OCI-LY7 (cell line): Measurements from ENCODE around the gene ZNF396. TPM values are rescaled to one million over a fixed set of nuclear protein-coding genes. Genes with fewer than 3 reads are reported as not detected.

Experiments used
- BruUV-seq: library from RNA; stranded (reverse); fragments of 400-500 nt; replicated peaks from 2 replicates; lab custom pipeline; 2021; lab: Mats Ljungman, UMichigan
- CTCF ChIA-PET: fragments of 300-600 bp; sonication (Branson Sonifier 250); formaldehyde crosslinking; loops from one replicate; lab custom pipeline; 2022; ENCODE audit warnings: antibody characterized with exemption; ENCODE audit not compliant: unreplicated experiment; lab: Charles Lee
- POLR2A ChIA-PET: fragments of 300-600 bp; sonication (Branson Sonifier 250); formaldehyde crosslinking; loops from one replicate; lab custom pipeline; 2022; ENCODE audit warnings: antibody characterized with exemption; lab: Charles Lee
- DNase-seq: peaks from one replicate; pipeline ENCODE4 v3.0.0-alpha.2; 2015; ENCODE audit warnings: low spot score
- H2AFZ ChIP-seq: fragments of 200-600 bp; sonication (generic), shearing (Covaris generic); 2 replicates; pipeline ENCODE4 v1.6.1; 2014; ENCODE audit warnings: mild to moderate bottlenecking, antibody characterized with exemption, low read length, moderate library complexity
- H3K27ac ChIP-seq: fragments of 200-600 bp; sonication (generic); 2 replicates; pipeline ENCODE4 v1.5.1; 2014; ENCODE audit warnings: mixed run types, low read depth, mild to moderate bottlenecking, moderate library complexity, low read length, inconsistent platforms; ENCODE audit not compliant: poor library complexity, severe bottlenecking
- H3K36me3 ChIP-seq: fragments of 200-600 bp; sonication (generic); 2 replicates; pipeline ENCODE4 v1.6.1; 2014; ENCODE audit warnings: mild to moderate bottlenecking, antibody characterized with exemption, low read length, moderate library complexity, mixed read lengths; ENCODE audit not compliant: insufficient read depth
- H3K4me1 ChIP-seq: fragments of 200-600 bp; sonication (generic); 2 replicates; pipeline ENCODE4 v1.5.1; 2014; ENCODE audit warnings: mild to moderate bottlenecking, low read length; ENCODE audit not compliant: insufficient read depth, poor library complexity, severe bottlenecking
- H3K4me2 ChIP-seq: fragments of 200-600 bp; sonication (generic); 2 replicates; pipeline ENCODE4 v1.6.1; 2014; ENCODE audit warnings: mild to moderate bottlenecking, low read length
- H3K4me3 ChIP-seq: fragments of 200-600 bp; sonication (generic); 2 replicates; pipeline ENCODE4 v1.5.1; 2014; ENCODE audit warnings: mild to moderate bottlenecking, low read depth, low read length; ENCODE audit not compliant: poor library complexity, severe bottlenecking
- H3K79me2 ChIP-seq: fragments of 200-600 bp; sonication (generic); 2 replicates; pipeline ENCODE4 v1.6.1; 2016; ENCODE audit warnings: low read depth, mild to moderate bottlenecking, low read length, moderate library complexity, mixed read lengths; ENCODE audit not compliant: insufficient read depth
- H3K9me2 ChIP-seq: fragments of 200-600 bp; sonication (generic); 2 replicates; pipeline ENCODE4 v1.6.1; 2016; ENCODE audit warnings: mild to moderate bottlenecking, low read length, mixed read lengths; ENCODE audit not compliant: insufficient read depth
- H3K9me3 ChIP-seq: fragments of 200-600 bp; sonication (generic); 2 replicates; pipeline ENCODE4 v1.6.1; 2014; ENCODE audit warnings: mild to moderate bottlenecking, mixed run types, low read length, mixed read lengths
- H4K20me1 ChIP-seq: fragments of 200-600 bp; sonication (generic); 2 replicates; pipeline ENCODE4 v1.6.1; 2014; ENCODE audit warnings: mild to moderate bottlenecking, antibody characterized with exemption, low read length, moderate library complexity, mixed read lengths; ENCODE audit not compliant: insufficient read depth
- EZH2phosphoT487 ChIP-seq: fragments of 200-600 bp; sonication (generic); IDR thresholded peaks from 2 replicates; pipeline ENCODE4 v1.6.1; 2018; ENCODE audit warnings: low read depth, borderline replicate concordance, mild to moderate bottlenecking, mixed run types, antibody characterized with exemption, low read length, moderate library complexity, mixed read lengths
- intact Hi-C: fragments of 100-400 bp; cut with micrococcal nuclease; formaldehyde crosslinking; loops from one replicate; pipeline ENCODE4 v1.10.0; 2022; ENCODE audit not compliant: unreplicated experiment
- total RNA-seq, 2 experiments: library from RNA; depleted of rRNA in 1 of 2; stranded (reverse); fragments of >200 nt in 1 of 2; shearing (Covaris generic) in 1 of 2; gene quantifications; 2 replicates each; pipeline ENCODE4 v1.2.3, GENCODE V29; 2014 to 2022
- TF ChIP-seq, protein P1 (sequence below): fragments of 200-600 bp; sonication (generic); conservative IDR thresholded peaks from 2 replicates; pipeline ENCODE4 v1.5.1; 2014; ENCODE audit warnings: mild to moderate bottlenecking, antibody characterized with exemption, low read length, moderate library complexity, mixed read lengths

ZNF396 gene
- total RNA-seq, 2 experiments from 2014 or later, result 0.38 to 1.1 TPM

DNA sequence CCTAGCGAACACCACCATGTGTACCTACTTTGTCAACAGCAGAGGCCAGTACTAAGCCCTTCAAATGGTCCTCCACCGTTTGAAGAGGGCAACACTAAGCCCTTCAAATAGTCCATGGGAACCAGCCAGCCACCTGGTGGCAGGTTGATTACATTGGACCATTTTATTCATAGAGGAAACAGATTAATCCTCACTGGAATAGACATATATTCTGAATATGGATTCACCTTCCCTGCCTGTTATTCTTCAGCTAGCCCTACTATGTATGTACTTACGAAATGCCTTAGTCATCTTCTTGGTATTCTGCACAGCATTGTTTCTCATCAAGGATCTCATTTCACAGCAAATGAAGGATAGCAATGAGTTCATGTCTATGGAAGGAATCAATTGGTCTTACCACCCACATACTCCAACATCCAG lies 10.0 kb upstream of the ZNF396 start:
- no peaks in the 10 kb centered on the region for H3K36me3 ChIP-seq
- no peak overlapping the region for H2AFZ ChIP-seq
- intact Hi-C loops, result loop anchor here (10.0 kb wide), 1 partner anchor 358 kb away; no protein-coding TSS in a partner anchor
- ChIA-PET POLR2A (interaction anchor here (1.1 kb wide), 1 partner anchor 174 kb away, joined by 3 read pairs; no protein-coding TSS in a partner anchor), CTCF (no interaction called here)
- H4K20me1 ChIP-seq, result no peaks in the 10 kb centered on the region
- H3K27ac ChIP-seq, result no peak overlapping the region
- H3K4me2 ChIP-seq, result peak overlapping the region; percentile 46; the same call in 1 of the 2 replicates
- TF ChIP-seq, protein P1, sequence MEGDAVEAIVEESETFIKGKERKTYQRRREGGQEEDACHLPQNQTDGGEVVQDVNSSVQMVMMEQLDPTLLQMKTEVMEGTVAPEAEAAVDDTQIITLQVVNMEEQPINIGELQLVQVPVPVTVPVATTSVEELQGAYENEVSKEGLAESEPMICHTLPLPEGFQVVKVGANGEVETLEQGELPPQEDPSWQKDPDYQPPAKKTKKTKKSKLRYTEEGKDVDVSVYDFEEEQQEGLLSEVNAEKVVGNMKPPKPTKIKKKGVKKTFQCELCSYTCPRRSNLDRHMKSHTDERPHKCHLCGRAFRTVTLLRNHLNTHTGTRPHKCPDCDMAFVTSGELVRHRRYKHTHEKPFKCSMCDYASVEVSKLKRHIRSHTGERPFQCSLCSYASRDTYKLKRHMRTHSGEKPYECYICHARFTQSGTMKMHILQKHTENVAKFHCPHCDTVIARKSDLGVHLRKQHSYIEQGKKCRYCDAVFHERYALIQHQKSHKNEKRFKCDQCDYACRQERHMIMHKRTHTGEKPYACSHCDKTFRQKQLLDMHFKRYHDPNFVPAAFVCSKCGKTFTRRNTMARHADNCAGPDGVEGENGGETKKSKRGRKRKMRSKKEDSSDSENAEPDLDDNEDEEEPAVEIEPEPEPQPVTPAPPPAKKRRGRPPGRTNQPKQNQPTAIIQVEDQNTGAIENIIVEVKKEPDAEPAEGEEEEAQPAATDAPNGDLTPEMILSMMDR, result no peak
- no peak for TF ChIP-seq EZH2phosphoT487
- no peaks in the 10 kb centered on the region for H3K9me2 ChIP-seq
- H3K4me3 ChIP-seq, result no peak overlapping the region
- peaks cover 5% of the 10 kb centered on the region for H3K4me1 ChIP-seq
- no peaks in the 10 kb centered on the region for H3K9me3 ChIP-seq
- peak; percentile 15 for DNase-seq
- H3K79me2 ChIP-seq, result no peaks in the 10 kb centered on the region
- no TSS peak for BruUV-seq

DNA sequence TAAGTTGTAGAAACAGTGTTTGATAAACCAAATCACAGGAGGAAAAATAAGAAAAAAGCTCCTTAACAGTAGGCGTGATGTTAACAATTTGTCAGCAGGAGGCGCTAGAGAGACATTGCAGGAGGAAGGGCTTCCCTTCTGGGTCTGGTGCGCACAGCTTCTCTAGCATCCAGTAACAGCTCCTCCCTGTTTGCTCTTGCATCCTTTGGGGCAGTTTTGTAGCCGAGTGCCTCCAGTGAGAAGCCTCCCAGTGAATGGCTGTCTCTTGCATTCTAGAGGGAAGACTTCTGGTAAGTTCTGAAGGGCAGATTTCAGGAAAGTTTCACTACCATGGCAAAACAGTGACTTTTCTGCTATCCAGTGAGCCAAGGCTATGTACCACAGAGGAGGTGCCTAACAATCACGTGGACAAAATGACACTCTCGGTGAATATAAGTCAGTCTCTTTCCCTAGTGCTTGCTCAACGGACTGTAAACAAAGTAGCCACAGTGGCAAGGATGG lies 9.5 kb upstream of the ZNF396 start:
- Histone ChIP-seq H3K36me3 (no peaks in the 10 kb centered on the region), H4K20me1 (no peaks in the 10 kb centered on the region), H3K79me2 (no peaks in the 10 kb centered on the region), H3K27ac (no peak overlapping the region), H3K4me2 (peak overlapping the region; percentile 46; the same call in 1 of the 2 replicates), H3K9me2 (no peaks in the 10 kb centered on the region), H3K9me3 (no peaks in the 10 kb centered on the region), H3K4me3 (no peak overlapping the region), H2AFZ (no peak overlapping the region), H3K4me1 (peaks cover 5% of the 10 kb centered on the region)
- no peak for TF ChIP-seq EZH2phosphoT487
- TF ChIP-seq, protein P1, result peak; percentile 80
- DNase-seq, result peak; percentile 71
- POLR2A ChIA-PET, result interaction anchor here (1.1 kb wide), 1 partner anchor 174 kb away, joined by 3 read pairs; no protein-coding TSS in a partner anchor
- no TSS peak for BruUV-seq
- intact Hi-C loops, result loop anchor here (10.0 kb wide), 1 partner anchor 358 kb away; no protein-coding TSS in a partner anchor
- CTCF ChIA-PET, result no interaction called here

DNA sequence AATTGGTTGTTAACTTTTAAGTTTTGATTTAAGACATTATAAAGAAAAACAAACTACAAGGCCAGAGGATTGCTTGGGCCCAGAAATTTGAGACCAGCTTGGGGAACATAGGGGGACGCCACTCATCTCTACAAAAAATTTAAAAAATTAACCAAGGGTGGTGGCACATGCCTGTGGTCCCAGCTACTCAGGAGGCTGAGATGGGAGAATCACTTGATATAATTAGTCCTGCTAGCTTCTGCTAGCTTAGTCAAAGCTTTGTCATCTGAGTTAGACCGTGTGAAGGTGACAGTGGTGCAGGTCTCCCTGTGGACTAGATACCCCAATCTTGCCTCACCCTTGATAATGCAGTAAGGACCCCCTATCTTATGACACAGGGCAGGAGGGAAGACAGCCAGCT lies 6.0 kb upstream of the ZNF396 start:
- Histone ChIP-seq H3K9me3 (no peaks in the 10 kb centered on the region), H3K4me1 (peaks cover 5% of the 10 kb centered on the region), H4K20me1 (no peaks in the 10 kb centered on the region), H3K36me3 (no peaks in the 10 kb centered on the region), H3K4me2 (no peak overlapping the region), H3K27ac (no peak overlapping the region), H3K9me2 (no peaks in the 10 kb centered on the region), H3K79me2 (no peaks in the 10 kb centered on the region), H3K4me3 (no peak overlapping the region), H2AFZ (no peak overlapping the region)
- no peak for DNase-seq
- ChIA-PET CTCF (no interaction called here), POLR2A (no interaction called here)
- no peak for TF ChIP-seq EZH2phosphoT487
- TF ChIP-seq, protein P1, result no peak
- no TSS peak for BruUV-seq
- intact Hi-C loops, result loop anchor here (10.0 kb wide), 1 partner anchor 362 kb away; no protein-coding TSS in a partner anchor
